ENCODE measurements around the gene ZFPM1. TPM values are rescaled to one million over a fixed set of nuclear protein-coding genes. Genes with fewer than 3 reads are reported as not detected.

The ZFPM1 gene
- total RNA-seq, 4 donors from 2014 or later, result 1.9 to 5.3 (median 3.4) TPM

GRCh38 chr16:88417684-88418476 lies 35.2 kb upstream of the ZFPM1 start:
- TF ChIP-seq CTCF (IDR thresholded peaks at IDR 0.05) (no peak), POLR2A (IDR thresholded peaks at IDR 0.05) (no peak)
- Histone ChIP-seq H3K27ac (no peak overlapping the region), H3K36me3 (no peaks in the 10 kb centered on the region), H3K4me1 (no peaks in the 10 kb centered on the region), H3K27me3 (no peaks in the 10 kb centered on the region), H3K4me3 (replicated peaks in 1 of 3) (no peak overlapping the region), H3K9me3 (no peaks in the 10 kb centered on the region)
- intact Hi-C loops (cut with DNase I), result no loop called here
- WGBS, 2 donors, result 88 to 97% methylated on average over 6 to 16 of the region's 17 CpGs
- DNase-seq, result no peak

GRCh38 chr16:88418869-88419268 lies 34.2 kb upstream of the ZFPM1 start:
- H3K27ac ChIP-seq, result no peak overlapping the region
- no peak for DNase-seq

GRCh38 chr16:88419790-88420189 lies 33.3 kb upstream of the ZFPM1 start:
- Histone ChIP-seq H3K4me1 (no peaks in the 10 kb centered on the region), H3K4me3 (replicated peaks in 1 of 3) (no peak overlapping the region), H3K9me3 (no peaks in the 10 kb centered on the region), H3K27me3 (no peaks in the 10 kb centered on the region), H3K36me3 (no peaks in the 10 kb centered on the region), H3K27ac (no peak overlapping the region)
- intact Hi-C loops (cut with DNase I), result no loop called here
- 82 to 88% methylated on average over 8 to 10 of the region's 10 CpGs for WGBS, 2 donors
- no peak for DNase-seq
- no peak for TF ChIP-seq POLR2A (IDR thresholded peaks at IDR 0.05)
- no peak for TF ChIP-seq CTCF (IDR thresholded peaks at IDR 0.05)

More at GRCh38 chr16:88418869-88419268, 34.2 kb upstream of the ZFPM1 start:
- no peaks in the 10 kb centered on the region for H3K4me1 ChIP-seq
- intact Hi-C loops (cut with DNase I), result no loop called here
- H3K4me3 ChIP-seq (replicated peaks in 1 of 3), result no peak overlapping the region
- no peaks in the 10 kb centered on the region for H3K36me3 ChIP-seq
- WGBS, 2 donors, result 71 to 74% methylated on average over 11 to 12 of the region's 18 CpGs
- H3K9me3 ChIP-seq, result no peaks in the 10 kb centered on the region
- no peaks in the 10 kb centered on the region for H3K27me3 ChIP-seq
- TF ChIP-seq POLR2A (IDR thresholded peaks at IDR 0.05), result no peak
- no peak for TF ChIP-seq CTCF (IDR thresholded peaks at IDR 0.05)

- Histone ChIP-seq H3K27me3 (no peaks in the 10 kb centered on the region), H3K9me3 (no peaks in the 10 kb centered on the region), H3K4me1 (no peaks in the 10 kb centered on the region), H3K27ac (no peak overlapping the region), H3K36me3 (no peaks in the 10 kb centered on the region), H3K4me3 (replicated peaks in 1 of 3) (no peak overlapping the region)
- 76 to 84% methylated on average over 6 to 12 of the region's 12 CpGs for WGBS, 2 donors
- intact Hi-C loops (cut with DNase I), result no loop called here
- TF ChIP-seq POLR2A (IDR thresholded peaks at IDR 0.05), result no peak
- TF ChIP-seq CTCF (IDR thresholded peaks at IDR 0.05), result no peak
- no peak for DNase-seq
Measured at GRCh38 chr16:88420496-88420895, 32.6 kb upstream of the ZFPM1 start.

GRCh38 chr16:88421301-88421700 lies 31.8 kb upstream of the ZFPM1 start:
- no peaks in the 10 kb centered on the region for H3K9me3 ChIP-seq
- WGBS, 2 donors, result 90 to 100% methylated on average over 4 to 8 of the region's 14 CpGs
- no peak overlapping the region for H3K4me3 ChIP-seq (replicated peaks in 1 of 3)
- no peaks in the 10 kb centered on the region for H3K36me3 ChIP-seq
- no peaks in the 10 kb centered on the region for H3K4me1 ChIP-seq
- no peak for DNase-seq
- intact Hi-C loops (cut with DNase I), result no loop called here
- no peak overlapping the region for H3K27ac ChIP-seq
- TF ChIP-seq POLR2A (IDR thresholded peaks at IDR 0.05) (no peak), CTCF (IDR thresholded peaks at IDR 0.05) (no peak)
- no peaks in the 10 kb centered on the region for H3K27me3 ChIP-seq

All from thyroid gland (tissue), 4 donors.